ENCODE data around the gene GRPR. TPM values are rescaled to one million over a fixed set of nuclear protein-coding genes. Genes with fewer than 3 reads are reported as not detected.
"Not testable (repeated sequence)": the region's sequence is repeated elsewhere in the genome, so short reads cannot be mapped to it uniquely, and the experiment has no call there.

GRPR gene
- polyA plus RNA-seq, 1 of the 3 experiments (the other 2 are of a cell fraction) = 1.2 TPM

- Histone ChIP-seq H3F3A (replicated peaks; ENCODE audit: insufficient read depth) (no peaks in the 10 kb centered on the region), H3K4me2 (no peak overlapping the region), H3K27me3 (ENCODE audit: insufficient read depth) (no peaks in the 10 kb centered on the region), H3K9me2 (no peaks in the 10 kb centered on the region), H3K9me3 (no peaks in the 10 kb centered on the region), H3K36me3 (replicated peaks in 1 of 2; ENCODE audit: control insufficient read depth in 1 of 2, insufficient read depth in 2 of 2, low read length in 1 of 2) (peaks cover 0 to 3% of the 10 kb centered on the region in 2 experiments), H3K27ac (ENCODE audit: low read depth in 2 of 2, low read length in 1 of 2) (no peak overlapping the region), H3K79me2 (ENCODE audit: insufficient read depth) (no peaks in the 10 kb centered on the region), H2AFZ (ENCODE audit: low read depth) (no peak overlapping the region), H3K4me3 (ENCODE audit: low read depth in 2 of 2, low read length in 1 of 2) (no peak overlapping the region), H3K4me1 (ENCODE audit: control insufficient read depth in 1 of 2, insufficient read depth in 2 of 2, low read depth in 1 of 2, low read length in 1 of 2) (no peaks in the 10 kb centered on the region), H4K20me1 (ENCODE audit: insufficient read depth) (no peaks in the 10 kb centered on the region), H3K9ac (no peak overlapping the region)
- TF ChIP-seq SIN3A (IDR thresholded peaks at IDR 0.05; ENCODE audit: borderline replicate concordance, low read depth, low read length) (no peak), EP300 (IDR thresholded peaks at IDR 0.05; ENCODE audit: borderline replicate concordance in 1 of 2, low read depth in 1 of 2, low read length in 1 of 2) (no peak), ELF1 (IDR thresholded peaks at IDR 0.05) (no peak), USF1 (IDR thresholded peaks at IDR 0.05; ENCODE audit: borderline replicate concordance, low read depth) (no peak), GATA2 (CRISPR knock-in tag; IDR thresholded peaks at IDR 0.05) (no peak), YY1 (IDR thresholded peaks at IDR 0.05; ENCODE audit: low read depth) (no peak), GABPA (IDR thresholded peaks at IDR 0.05; ENCODE audit: low read depth) (no peak), NFIC (IDR thresholded peaks at IDR 0.05; ENCODE audit: borderline replicate concordance) (no peak), PBX3 (IDR thresholded peaks at IDR 0.05) (no peak), FOXM1 (IDR thresholded peaks at IDR 0.05; ENCODE audit: low read depth) (no peak), EZH2phosphoT487 (IDR thresholded peaks at IDR 0.05; ENCODE audit: borderline replicate concordance, low read depth) (no peak), IRF3 (IDR thresholded peaks at IDR 0.05; ENCODE audit: low read depth, low read length) (no peak), ZBTB33 (IDR thresholded peaks at IDR 0.05; ENCODE audit: borderline replicate concordance, low read depth) (no peak), RXRA (IDR thresholded peaks at IDR 0.05; ENCODE audit: borderline replicate concordance, low read depth) (no peak), FOSL2 (IDR thresholded peaks at IDR 0.05; ENCODE audit: borderline replicate concordance, low read depth) (no peak), REST (IDR thresholded peaks at IDR 0.05; ENCODE audit: low read depth, low read length) (no peak), RCOR1 (IDR thresholded peaks at IDR 0.05; ENCODE audit: low read length) (no peak), MAX (IDR thresholded peaks at IDR 0.05; ENCODE audit: low read depth) (no peak)
- DNase-seq = no peak
- ChIA-PET CTCF (interaction anchor here (1.0 to 1.8 kb wide), 3 partner anchors 10 to 22 kb away, joined by 3 to 6 read pairs (median 3); no protein-coding TSS in a partner anchor), POLR2A (no interaction called here)
- WGBS (ENCODE audit: low lambda C conversion rate) = 35% methylated on average over 2 of the region's 2 CpGs
Measured at GRCh38 chrX:16144420-16144819, 21.1 kb downstream of the GRPR start.

GRCh38 chrX:16145093-16145492 lies 21.7 kb downstream of the GRPR start:
- H3K4me1 ChIP-seq (ENCODE audit: control insufficient read depth in 1 of 2, insufficient read depth in 2 of 2, low read depth in 1 of 2, low read length in 1 of 2); DNase-seq; H3K4me2 ChIP-seq; H2AFZ ChIP-seq (ENCODE audit: low read depth); H3F3A ChIP-seq (replicated peaks; ENCODE audit: insufficient read depth); H3K27ac ChIP-seq (ENCODE audit: low read depth in 2 of 2, low read length in 1 of 2); H3K4me3 ChIP-seq (ENCODE audit: low read depth in 2 of 2, low read length in 1 of 2); H3K36me3 ChIP-seq (replicated peaks in 1 of 2; ENCODE audit: control insufficient read depth in 1 of 2, insufficient read depth in 2 of 2, low read length in 1 of 2); H3K9me2 ChIP-seq; POLR2A ChIA-PET; H3K9ac ChIP-seq; H3K9me3 ChIP-seq; H4K20me1 ChIP-seq (ENCODE audit: insufficient read depth); H3K79me2 ChIP-seq (ENCODE audit: insufficient read depth); H3K27me3 ChIP-seq (ENCODE audit: insufficient read depth): not testable (repeated sequence)
- 15% methylated on average over 1 of the region's 1 CpG for WGBS (ENCODE audit: low lambda C conversion rate)
- CTCF ChIA-PET = interaction anchor here (1.7 kb wide), 1 partner anchor 12 kb away, joined by 6 read pairs; no protein-coding TSS in a partner anchor
